ENCODE measurements around the gene SYT1. TPM values are rescaled to one million over a fixed set of nuclear protein-coding genes. Genes with fewer than 3 reads are reported as not detected.

SYT1 gene
- total RNA-seq, 1 donor from 2014 or later: 33.2 TPM

DNA sequence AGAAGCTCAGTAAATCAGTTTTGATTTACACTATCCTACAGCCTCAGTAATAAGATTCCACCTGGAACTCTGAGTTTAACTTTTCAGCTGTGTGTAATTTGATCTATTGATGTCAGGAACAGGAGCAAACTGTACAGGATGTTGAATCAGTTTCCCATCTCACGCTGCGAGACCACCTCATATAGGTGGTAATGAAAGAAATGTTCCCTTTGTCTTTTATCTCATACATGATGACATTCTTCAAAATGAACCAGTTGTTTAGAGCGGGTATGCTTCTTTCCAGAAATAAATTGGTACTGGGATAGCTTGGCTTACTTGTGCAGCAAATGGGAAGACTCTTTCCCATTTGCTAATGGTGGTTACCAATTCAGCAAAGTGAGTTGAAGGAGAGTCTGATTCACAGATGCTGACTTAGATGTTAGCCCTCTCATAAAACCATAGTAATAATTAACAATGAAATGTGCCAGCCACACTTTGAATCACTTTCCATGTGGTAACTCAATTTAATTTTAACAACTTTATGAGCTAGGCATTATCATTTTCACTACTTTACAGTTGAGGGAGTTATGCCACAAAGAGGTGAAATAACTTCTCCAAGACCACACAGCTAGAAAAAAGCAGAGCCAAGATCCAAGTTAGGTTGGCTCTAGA, 574.7 kb downstream of the SYT1 start:
- peaks cover 32% of the 10 kb centered on the region for H3K4me1 Mint-ChIP-seq (ENCODE audit: low read depth, unreplicated experiment)
- DNase-seq (ENCODE audit: low read depth) (no peak), FAIRE-seq (no peak)
- Histone ChIP-seq H2AFZ (ENCODE audit: low read depth, low read length) (no peak overlapping the region), H3K4me2 (ENCODE audit: low read length) (peak overlapping the region; percentile 20), H3K79me2 (ENCODE audit: insufficient read depth, low read length) (no peaks in the 10 kb centered on the region), H3K4me1 (ENCODE audit: insufficient read depth, low read length) (peaks cover 8% of the 10 kb centered on the region), H3K9me3 (ENCODE audit: insufficient read depth, low read depth, low read length) (no peaks in the 10 kb centered on the region), H3K9ac (ENCODE audit: low read length) (peak overlapping the region; percentile 2), H3K36me3 (ENCODE audit: insufficient read depth, low read length) (no peaks in the 10 kb centered on the region), H4K20me1 (ENCODE audit: insufficient read depth, low read length) (no peaks in the 10 kb centered on the region), H3K27me3 (ENCODE audit: insufficient read depth, low read length) (no peaks in the 10 kb centered on the region), H3K4me3 (ENCODE audit: insufficient read depth, low read depth, low read length) (no peak overlapping the region), H3K27ac (ENCODE audit: low read depth, low read length) (peak overlapping the region; percentile 17)
- no peaks in the 10 kb centered on the region for H3K27me3 Mint-ChIP-seq (ENCODE audit: low read depth, unreplicated experiment)
- no peak overlapping the region for H3K27ac Mint-ChIP-seq (ENCODE audit: unreplicated experiment)
- no peaks in the 10 kb centered on the region for H3K36me3 Mint-ChIP-seq (ENCODE audit: low read depth, unreplicated experiment)
- TF ChIP-seq, protein P1, sequence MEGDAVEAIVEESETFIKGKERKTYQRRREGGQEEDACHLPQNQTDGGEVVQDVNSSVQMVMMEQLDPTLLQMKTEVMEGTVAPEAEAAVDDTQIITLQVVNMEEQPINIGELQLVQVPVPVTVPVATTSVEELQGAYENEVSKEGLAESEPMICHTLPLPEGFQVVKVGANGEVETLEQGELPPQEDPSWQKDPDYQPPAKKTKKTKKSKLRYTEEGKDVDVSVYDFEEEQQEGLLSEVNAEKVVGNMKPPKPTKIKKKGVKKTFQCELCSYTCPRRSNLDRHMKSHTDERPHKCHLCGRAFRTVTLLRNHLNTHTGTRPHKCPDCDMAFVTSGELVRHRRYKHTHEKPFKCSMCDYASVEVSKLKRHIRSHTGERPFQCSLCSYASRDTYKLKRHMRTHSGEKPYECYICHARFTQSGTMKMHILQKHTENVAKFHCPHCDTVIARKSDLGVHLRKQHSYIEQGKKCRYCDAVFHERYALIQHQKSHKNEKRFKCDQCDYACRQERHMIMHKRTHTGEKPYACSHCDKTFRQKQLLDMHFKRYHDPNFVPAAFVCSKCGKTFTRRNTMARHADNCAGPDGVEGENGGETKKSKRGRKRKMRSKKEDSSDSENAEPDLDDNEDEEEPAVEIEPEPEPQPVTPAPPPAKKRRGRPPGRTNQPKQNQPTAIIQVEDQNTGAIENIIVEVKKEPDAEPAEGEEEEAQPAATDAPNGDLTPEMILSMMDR (IDR thresholded peaks at IDR 0.05; ENCODE audit: insufficient read depth, low read depth, low read length): no peak
- no peak for TF ChIP-seq EZH2 (IDR thresholded peaks at IDR 0.05; ENCODE audit: insufficient read depth, low read length)
- no peak overlapping the region for H3K4me3 Mint-ChIP-seq (ENCODE audit: unreplicated experiment)
- no peaks in the 10 kb centered on the region for H3K9me3 Mint-ChIP-seq (ENCODE audit: unreplicated experiment)

DNA sequence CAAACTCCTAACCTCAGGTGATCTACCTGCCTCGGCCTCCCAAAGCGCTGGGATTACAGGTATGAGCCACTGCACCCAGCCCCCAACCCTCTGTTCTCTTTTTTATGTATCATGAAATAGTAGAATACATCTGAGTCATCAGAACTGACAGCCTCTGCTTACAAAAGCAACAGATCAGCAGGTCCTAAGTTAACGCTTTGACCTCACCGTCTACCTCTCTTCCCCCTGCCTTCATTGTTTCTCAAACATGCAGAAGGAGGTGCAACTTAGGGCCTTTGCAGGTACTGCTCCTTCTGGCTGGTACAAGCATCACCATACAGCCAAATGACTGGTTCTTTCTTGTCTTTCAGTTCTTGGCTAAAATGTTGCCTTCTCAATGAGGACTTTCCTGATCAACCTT, 577.0 kb downstream of the SYT1 start:
- FAIRE-seq: no peak
- H3K27me3 Mint-ChIP-seq (ENCODE audit: low read depth, unreplicated experiment): no peaks in the 10 kb centered on the region
- Histone ChIP-seq H3K9me3 (ENCODE audit: insufficient read depth, low read depth, low read length) (no peaks in the 10 kb centered on the region), H3K4me3 (ENCODE audit: insufficient read depth, low read depth, low read length) (no peak overlapping the region), H3K9ac (ENCODE audit: low read length) (no peak overlapping the region), H3K36me3 (ENCODE audit: insufficient read depth, low read length) (no peaks in the 10 kb centered on the region), H4K20me1 (ENCODE audit: insufficient read depth, low read length) (no peaks in the 10 kb centered on the region), H3K4me2 (ENCODE audit: low read length) (no peak overlapping the region), H3K27me3 (ENCODE audit: insufficient read depth, low read length) (no peaks in the 10 kb centered on the region), H3K27ac (ENCODE audit: low read depth, low read length) (no peak overlapping the region), H2AFZ (ENCODE audit: low read depth, low read length) (no peak overlapping the region), H3K4me1 (ENCODE audit: insufficient read depth, low read length) (peaks cover 7% of the 10 kb centered on the region), H3K79me2 (ENCODE audit: insufficient read depth, low read length) (no peaks in the 10 kb centered on the region)
- TF ChIP-seq, protein P1 (IDR thresholded peaks at IDR 0.05; ENCODE audit: insufficient read depth, low read depth, low read length): no peak
- H3K4me1 Mint-ChIP-seq (ENCODE audit: low read depth, unreplicated experiment): peaks cover 25% of the 10 kb centered on the region
- no peak overlapping the region for H3K4me3 Mint-ChIP-seq (ENCODE audit: unreplicated experiment)
- no peak overlapping the region for H3K27ac Mint-ChIP-seq (ENCODE audit: unreplicated experiment)
- no peaks in the 10 kb centered on the region for H3K9me3 Mint-ChIP-seq (ENCODE audit: unreplicated experiment)
- DNase-seq (ENCODE audit: low read depth): no peak
- no peaks in the 10 kb centered on the region for H3K36me3 Mint-ChIP-seq (ENCODE audit: low read depth, unreplicated experiment)

DNA sequence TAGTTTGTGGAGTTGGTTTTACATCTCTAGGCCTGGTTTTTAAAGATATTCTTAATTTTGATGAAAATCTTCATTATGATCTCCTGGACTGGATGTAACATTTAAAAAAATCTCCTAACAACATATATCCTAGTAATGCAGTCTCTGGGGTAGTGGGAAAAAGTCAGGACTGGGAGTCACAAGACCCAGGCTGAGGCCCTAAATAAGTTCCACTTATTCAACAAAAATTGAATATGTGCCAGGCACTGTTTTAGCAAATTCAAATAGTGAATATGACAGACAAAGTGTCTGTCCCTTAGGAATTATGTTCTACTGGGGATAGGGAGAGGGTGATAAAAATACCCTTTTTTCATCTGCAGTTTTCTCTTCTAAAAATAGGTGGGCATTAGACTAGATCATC, 577.8 kb downstream of the SYT1 start:
- H3K4me3 ChIP-seq (ENCODE audit: insufficient read depth, low read depth, low read length): no peak overlapping the region
- Mint-ChIP-seq H3K4me3 (ENCODE audit: unreplicated experiment) (no peak overlapping the region), H3K27ac (ENCODE audit: unreplicated experiment) (peak overlapping the region; percentile 67), H3K4me1 (ENCODE audit: low read depth, unreplicated experiment) (peaks cover 25% of the 10 kb centered on the region), H3K9me3 (ENCODE audit: unreplicated experiment) (no peaks in the 10 kb centered on the region), H3K27me3 (ENCODE audit: low read depth, unreplicated experiment) (no peaks in the 10 kb centered on the region), H3K36me3 (ENCODE audit: low read depth, unreplicated experiment) (no peaks in the 10 kb centered on the region)
- no peak for FAIRE-seq
- H3K4me1 ChIP-seq (ENCODE audit: insufficient read depth, low read length): peaks cover 7% of the 10 kb centered on the region
- no peaks in the 10 kb centered on the region for H3K36me3 ChIP-seq (ENCODE audit: insufficient read depth, low read length)
- no peak overlapping the region for H3K9ac ChIP-seq (ENCODE audit: low read length)
- H2AFZ ChIP-seq (ENCODE audit: low read depth, low read length): no peak overlapping the region
- H3K27ac ChIP-seq (ENCODE audit: low read depth, low read length): no peak overlapping the region
- H4K20me1 ChIP-seq (ENCODE audit: insufficient read depth, low read length): no peaks in the 10 kb centered on the region
- no peak overlapping the region for H3K4me2 ChIP-seq (ENCODE audit: low read length)
- DNase-seq (ENCODE audit: low read depth): no peak
- no peaks in the 10 kb centered on the region for H3K27me3 ChIP-seq (ENCODE audit: insufficient read depth, low read length)
- TF ChIP-seq EZH2 (IDR thresholded peaks at IDR 0.05; ENCODE audit: insufficient read depth, low read length): no peak
- TF ChIP-seq, protein P1 (IDR thresholded peaks at IDR 0.05; ENCODE audit: insufficient read depth, low read depth, low read length): no peak
- H3K79me2 ChIP-seq (ENCODE audit: insufficient read depth, low read length): no peaks in the 10 kb centered on the region
- H3K9me3 ChIP-seq (ENCODE audit: insufficient read depth, low read depth, low read length): no peaks in the 10 kb centered on the region

Measured in astrocyte (in vitro differentiated cells and primary cell).